Uterus (tissue), 4 donors: Measurements from ENCODE around the gene AKAP12. TPM values are rescaled to one million over a fixed set of nuclear protein-coding genes. Genes with fewer than 3 reads are reported as not detected.

Source experiments
- DNase-seq, 2 donors: peaks; one replicate each; pipeline ENCODE4 v3.0.0-alpha.2; 2019 to 2020
- H3K27ac ChIP-seq, 2 donors: fragments of 200-600 bp; sonication (generic); 1 replicate in 1 of 2; 2 replicates in 1 of 2; pipeline ENCODE4 v1.5.1; 2016 to 2018
- H3K27me3 ChIP-seq, 2 donors: fragments of 200-600 bp; sonication (generic); one replicate each; pipeline ENCODE4 v1.5.1; 2018 to 2019; ENCODE audit warnings: control low read depth in 1 of 2
- H3K36me3 ChIP-seq, 2 donors: fragments of 200-600 bp; sonication (generic); one replicate each; pipeline ENCODE4 v1.5.1; 2019; ENCODE audit warnings: control low read depth in 1 of 2
- H3K4me1 ChIP-seq, 2 donors: fragments of 200-600 bp; sonication (generic); one replicate each; pipeline ENCODE4 v1.5.1; 2018 to 2019; ENCODE audit warnings: control low read depth in 1 of 2
- H3K4me3 ChIP-seq, 2 donors: fragments of 200-600 bp; sonication (generic); 1 replicate in 1 of 2; 2 replicates in 1 of 2; pipeline ENCODE4 v1.5.1; 2018 to 2019; ENCODE audit warnings: mild to moderate bottlenecking in 1 of 2
- H3K9me3 ChIP-seq, 2 donors: fragments of 200-600 bp; sonication (generic); one replicate each; pipeline ENCODE4 v1.5.1; 2019; ENCODE audit warnings: control low read depth in 1 of 2
- POLR2A ChIP-seq, 2 donors: fragments of 450-650 bp; IDR thresholded peaks; one replicate each; pipeline ENCODE4 v1.6.1; 2016; ENCODE audit warnings: antibody characterized with exemption in 2 of 2, mild to moderate bottlenecking in 1 of 2, moderate library complexity in 1 of 2
- intact Hi-C: fragments of 100-400 bp; cut with DNase I; formaldehyde crosslinking; loops from one replicate; pipeline ENCODE4 v1.15.1; 2023; ENCODE audit warnings: low total_unique reads
- total RNA-seq, 4 donors: library from RNA; depleted of rRNA in 3 of 4; stranded (reverse); fragments of >200 nt in 3 of 4; gene quantifications; one replicate each; pipeline versions ENCODE4 v1.1.0 to v1.2.4, GENCODE V29; 2014 to 2023
- TF ChIP-seq, protein P1 (sequence below), 4 experiments: fragments of 200-600 bp in 2 of 4; fragments of 450-650 bp in 2 of 4; sonication (generic) in 2 of 4; IDR thresholded peaks; one replicate each; pipeline ENCODE4 v1.5.1; 2016 to 2019; ENCODE audit warnings: antibody characterized with exemption in 4 of 4, mild to moderate bottlenecking in 2 of 4, moderate library complexity in 1 of 4
- donor health status: DM: yes; HTN: yes; CAD: no.

Gene AKAP12
- total RNA-seq, 4 donors from 2014 or later: 47.6 to 218 (median 70.2) TPM

DNA sequence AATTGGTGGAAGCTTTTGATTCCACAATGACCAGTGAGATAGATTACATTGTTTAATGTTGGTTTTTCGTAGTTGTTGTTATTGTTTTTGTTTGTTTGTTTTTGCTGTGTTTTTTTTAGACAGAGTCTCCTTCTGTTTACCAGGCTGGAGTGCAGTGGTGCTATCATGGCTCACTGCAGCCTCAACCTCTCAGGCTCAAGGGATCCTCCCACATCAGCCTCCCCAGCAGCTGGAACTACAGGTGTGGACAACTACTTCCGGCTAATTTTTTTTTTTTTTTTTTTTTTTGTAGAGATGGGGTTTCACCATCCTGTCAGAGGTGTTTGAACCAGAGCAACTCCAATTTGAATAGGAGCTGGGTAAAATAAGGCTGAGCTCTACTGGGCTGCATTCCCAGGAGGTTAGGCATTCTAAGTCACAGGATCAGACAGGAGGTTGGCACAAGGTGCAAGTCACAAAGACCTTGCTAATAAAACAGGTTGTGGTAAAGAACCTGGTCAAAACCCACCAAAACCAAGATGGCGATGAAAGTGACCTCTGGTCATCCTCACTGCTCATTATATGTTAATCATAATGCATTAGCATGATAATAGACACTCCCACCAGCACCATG lies 10.9 kb upstream of the AKAP12 start:
- no peaks in the 10 kb centered on the region for H3K9me3 ChIP-seq
- TF ChIP-seq POLR2A (IDR thresholded peaks at IDR 0.05): no peak
- TF ChIP-seq, protein P1, sequence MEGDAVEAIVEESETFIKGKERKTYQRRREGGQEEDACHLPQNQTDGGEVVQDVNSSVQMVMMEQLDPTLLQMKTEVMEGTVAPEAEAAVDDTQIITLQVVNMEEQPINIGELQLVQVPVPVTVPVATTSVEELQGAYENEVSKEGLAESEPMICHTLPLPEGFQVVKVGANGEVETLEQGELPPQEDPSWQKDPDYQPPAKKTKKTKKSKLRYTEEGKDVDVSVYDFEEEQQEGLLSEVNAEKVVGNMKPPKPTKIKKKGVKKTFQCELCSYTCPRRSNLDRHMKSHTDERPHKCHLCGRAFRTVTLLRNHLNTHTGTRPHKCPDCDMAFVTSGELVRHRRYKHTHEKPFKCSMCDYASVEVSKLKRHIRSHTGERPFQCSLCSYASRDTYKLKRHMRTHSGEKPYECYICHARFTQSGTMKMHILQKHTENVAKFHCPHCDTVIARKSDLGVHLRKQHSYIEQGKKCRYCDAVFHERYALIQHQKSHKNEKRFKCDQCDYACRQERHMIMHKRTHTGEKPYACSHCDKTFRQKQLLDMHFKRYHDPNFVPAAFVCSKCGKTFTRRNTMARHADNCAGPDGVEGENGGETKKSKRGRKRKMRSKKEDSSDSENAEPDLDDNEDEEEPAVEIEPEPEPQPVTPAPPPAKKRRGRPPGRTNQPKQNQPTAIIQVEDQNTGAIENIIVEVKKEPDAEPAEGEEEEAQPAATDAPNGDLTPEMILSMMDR (IDR thresholded peaks at IDR 0.05): no peak
- H3K27ac ChIP-seq: no peak overlapping the region
- no peaks in the 10 kb centered on the region for H3K4me1 ChIP-seq
- no peak overlapping the region for H3K4me3 ChIP-seq
- no peaks in the 10 kb centered on the region for H3K36me3 ChIP-seq
- intact Hi-C loops: no loop called here
- no peak for DNase-seq
- no peaks in the 10 kb centered on the region for H3K27me3 ChIP-seq

DNA sequence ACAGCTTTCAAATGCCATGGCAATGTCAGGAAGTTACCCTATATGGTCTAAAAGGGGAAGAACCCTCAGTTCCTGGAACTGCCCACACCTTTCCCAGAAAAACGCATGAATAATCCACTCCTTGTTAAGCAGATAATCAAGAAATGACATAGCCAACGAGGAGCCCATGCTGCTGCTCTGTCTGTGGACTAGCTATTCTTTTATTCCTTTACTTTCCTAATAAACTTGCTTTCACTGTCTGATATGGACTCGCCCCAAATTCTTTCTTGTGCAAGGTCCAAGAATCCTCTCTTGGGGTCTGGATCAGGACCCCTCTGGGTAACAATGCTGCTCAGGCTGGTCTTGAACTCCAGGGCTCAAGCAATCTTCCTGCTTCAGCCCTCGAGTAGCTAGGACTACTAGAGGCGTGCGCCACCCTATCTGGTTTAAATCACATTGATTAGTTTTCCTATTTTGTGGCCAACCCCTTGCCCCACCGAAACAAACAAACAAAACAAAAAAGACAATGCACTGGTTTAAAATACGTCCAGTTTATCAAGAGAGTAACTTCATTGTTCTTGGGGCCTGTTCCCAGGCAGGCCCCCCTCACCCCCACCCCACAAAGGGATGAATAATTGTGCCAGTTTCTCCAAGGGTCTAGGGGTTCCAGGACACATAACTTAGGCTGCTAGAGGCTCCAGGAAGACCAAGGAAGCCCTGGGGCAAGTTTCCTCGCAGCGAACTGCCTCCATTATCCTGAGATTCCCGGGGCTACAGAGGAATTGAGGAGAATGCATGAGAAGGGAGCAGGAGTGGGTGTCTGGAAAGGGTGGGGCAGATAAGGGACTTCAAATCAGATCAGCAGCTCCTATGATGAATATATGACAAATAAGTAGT lies 10.1 kb upstream of the AKAP12 start:
- H3K27me3 ChIP-seq: no peaks in the 10 kb centered on the region
- no peak for DNase-seq
- no peaks in the 10 kb centered on the region for H3K9me3 ChIP-seq
- H3K4me1 ChIP-seq: no peaks in the 10 kb centered on the region
- no peak overlapping the region for H3K27ac ChIP-seq
- no peak overlapping the region for H3K4me3 ChIP-seq
- no peaks in the 10 kb centered on the region for H3K36me3 ChIP-seq
- TF ChIP-seq, protein P1 (IDR thresholded peaks at IDR 0.05): no peak
- no peak for TF ChIP-seq POLR2A (IDR thresholded peaks at IDR 0.05)
- intact Hi-C loops: no loop called here

DNA sequence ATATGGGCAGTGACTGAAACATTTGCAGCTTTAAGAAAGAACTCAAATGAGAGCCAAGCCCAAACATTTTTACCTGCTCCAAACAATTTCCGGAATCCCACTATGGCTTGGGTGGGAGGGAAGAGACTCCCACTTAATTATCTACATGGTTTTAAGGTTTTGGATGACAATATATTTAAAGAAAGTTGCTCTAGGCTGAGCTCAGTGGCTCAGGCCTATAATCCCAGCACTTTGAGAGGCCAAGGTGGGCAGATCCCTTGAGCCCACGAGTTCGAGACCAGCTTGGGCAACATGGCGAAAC lies 9.5 kb upstream of the AKAP12 start:
- no peak for DNase-seq
- Histone ChIP-seq H3K27ac (no peak overlapping the region), H3K9me3 (no peaks in the 10 kb centered on the region), H3K4me1 (no peaks in the 10 kb centered on the region), H3K4me3 (no peak overlapping the region), H3K27me3 (no peaks in the 10 kb centered on the region), H3K36me3 (no peaks in the 10 kb centered on the region)
- no peak for TF ChIP-seq POLR2A (IDR thresholded peaks at IDR 0.05)
- intact Hi-C loops: no loop called here

DNA sequence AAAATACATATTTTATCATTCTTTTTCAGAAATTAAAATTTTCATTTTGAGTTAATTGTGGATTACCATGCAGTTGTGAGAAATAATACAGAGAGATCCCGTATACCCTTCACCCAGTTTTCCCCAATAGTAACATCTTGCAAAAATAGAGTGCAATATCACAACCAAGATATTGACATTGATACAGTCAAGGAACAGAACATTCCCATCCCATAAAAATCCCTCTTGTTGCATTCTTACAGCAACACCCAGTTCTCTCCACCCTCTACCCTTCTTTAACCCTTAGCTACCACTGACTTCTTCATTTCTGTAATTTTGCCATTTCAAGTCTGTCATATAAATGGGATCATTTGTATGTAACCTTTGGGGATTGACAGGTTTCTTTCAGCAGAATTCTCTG lies 6.9 kb upstream of the AKAP12 start:
- H3K27me3 ChIP-seq: no peaks in the 10 kb centered on the region
- TF ChIP-seq, protein P1 (IDR thresholded peaks at IDR 0.05): no peak
- TF ChIP-seq POLR2A (IDR thresholded peaks at IDR 0.05): no peak
- H3K27ac ChIP-seq: no peak overlapping the region
- intact Hi-C loops: no loop called here
- DNase-seq: no peak
- no peak overlapping the region for H3K4me3 ChIP-seq
- no peaks in the 10 kb centered on the region for H3K4me1 ChIP-seq
- H3K36me3 ChIP-seq: no peaks in the 10 kb centered on the region
- no peaks in the 10 kb centered on the region for H3K9me3 ChIP-seq

DNA sequence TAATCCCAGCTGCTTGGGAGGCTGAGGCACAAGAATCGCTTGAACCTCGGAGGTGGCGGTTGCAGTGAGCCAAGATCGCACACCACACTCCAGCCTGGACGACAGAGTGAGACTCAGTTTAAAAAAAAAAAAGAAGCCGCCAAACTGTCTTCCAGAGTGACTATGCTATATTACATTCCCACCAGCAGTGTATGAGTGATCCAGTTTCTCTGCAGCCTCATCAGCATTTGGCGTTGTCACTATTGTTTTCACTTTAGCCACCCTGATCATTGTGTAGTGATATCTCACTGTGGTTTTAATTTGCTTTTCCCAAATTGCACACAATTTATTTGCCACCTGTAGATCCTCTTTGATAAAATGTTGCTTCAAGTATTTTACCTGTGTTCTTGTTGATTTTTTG lies 6.0 kb upstream of the AKAP12 start:
- DNase-seq: no peak
- Histone ChIP-seq H3K36me3 (no peaks in the 10 kb centered on the region), H3K9me3 (no peaks in the 10 kb centered on the region), H3K27ac (no peak overlapping the region), H3K27me3 (no peaks in the 10 kb centered on the region), H3K4me1 (no peaks in the 10 kb centered on the region), H3K4me3 (no peak overlapping the region)
- intact Hi-C loops: no loop called here
- no peak for TF ChIP-seq POLR2A (IDR thresholded peaks at IDR 0.05)
- TF ChIP-seq, protein P1 (IDR thresholded peaks at IDR 0.05): no peak
